GM12891 (cell line): Measurements from ENCODE around the gene MS4A10.

Experiments used
- POLR2A ChIP-seq: IDR thresholded peaks from 2 replicates; pipeline ENCODE4 v1.6.1; 2011; ENCODE audit warnings: low read depth, low read length, control low read depth
- POLR2AphosphoS5 ChIP-seq: IDR thresholded peaks from 2 replicates; pipeline ENCODE4 v1.6.1; 2011; ENCODE audit warnings: low read depth, low read length, control low read depth
- POU2F2 ChIP-seq: IDR thresholded peaks from 2 replicates; pipeline ENCODE4 v1.6.1; 2011; ENCODE audit warnings: low read depth, mild to moderate bottlenecking, control low read depth, low read length, moderate library complexity
- SPI1 ChIP-seq: IDR thresholded peaks from 2 replicates; pipeline ENCODE4 v1.6.1; 2011; ENCODE audit warnings: low read depth, low read length, control low read depth

- TF ChIP-seq POLR2A (no peak), POLR2AphosphoS5 (no peak), SPI1 (no peak), POU2F2 (no peak)
Observed at GRCh38 chr11:60785806-60786361, 751 bp downstream of the MS4A10 start.
